Measurements from ENCODE around the gene COL23A1.

Gene COL23A1

DNA sequence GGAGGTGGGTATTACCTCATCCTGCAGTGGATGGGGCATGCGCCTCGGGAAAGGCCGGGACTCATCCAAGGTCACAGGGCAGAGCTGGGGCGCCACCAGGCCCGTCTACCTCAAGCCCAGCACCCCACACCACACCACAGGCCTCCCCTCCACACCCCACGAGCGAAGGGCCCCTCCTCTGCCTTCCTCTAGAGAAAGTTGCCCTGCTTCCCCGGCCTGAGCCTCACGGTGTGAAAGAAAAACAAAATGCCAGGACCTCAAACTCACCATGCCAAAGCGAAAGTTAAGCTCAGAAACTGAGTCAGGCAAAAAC, 161.1 kb downstream of the COL23A1 start:
- Histone ChIP-seq H2AFZ (ENCODE audit: low read length) (no peak overlapping the region; the same call in 1 of the 2 replicates), H3K27me3 (replicated peaks; ENCODE audit: insufficient read depth, low read length) (peaks cover 50% of the 10 kb centered on the region), H3K4me3 (ENCODE audit: low read length) (no peak overlapping the region; the same call in 1 of the 2 replicates), H3K27ac (ENCODE audit: low read length) (no peak overlapping the region), H3K36me3 (replicated peaks; ENCODE audit: insufficient read depth, low read length) (no peaks in the 10 kb centered on the region), H3K9me3 (replicated peaks; ENCODE audit: insufficient read depth, low read length) (no peaks in the 10 kb centered on the region), H3K9me2 (replicated peaks; ENCODE audit: insufficient read depth, low read length) (no peaks in the 10 kb centered on the region), H3K9ac (ENCODE audit: low read length) (no peak overlapping the region), H3F3A (ENCODE audit: insufficient read depth, low read length) (no peaks in the 10 kb centered on the region), H3K4me1 (ENCODE audit: low read length) (no peaks in the 10 kb centered on the region), H4K20me1 (ENCODE audit: insufficient read depth, low read length) (no peaks in the 10 kb centered on the region), H3K79me2 (ENCODE audit: low read length) (no peaks in the 10 kb centered on the region), H3K4me2 (ENCODE audit: low read depth, low read length) (no peak overlapping the region)
- DNase-seq = no peak
- TF ChIP-seq, protein P1, sequence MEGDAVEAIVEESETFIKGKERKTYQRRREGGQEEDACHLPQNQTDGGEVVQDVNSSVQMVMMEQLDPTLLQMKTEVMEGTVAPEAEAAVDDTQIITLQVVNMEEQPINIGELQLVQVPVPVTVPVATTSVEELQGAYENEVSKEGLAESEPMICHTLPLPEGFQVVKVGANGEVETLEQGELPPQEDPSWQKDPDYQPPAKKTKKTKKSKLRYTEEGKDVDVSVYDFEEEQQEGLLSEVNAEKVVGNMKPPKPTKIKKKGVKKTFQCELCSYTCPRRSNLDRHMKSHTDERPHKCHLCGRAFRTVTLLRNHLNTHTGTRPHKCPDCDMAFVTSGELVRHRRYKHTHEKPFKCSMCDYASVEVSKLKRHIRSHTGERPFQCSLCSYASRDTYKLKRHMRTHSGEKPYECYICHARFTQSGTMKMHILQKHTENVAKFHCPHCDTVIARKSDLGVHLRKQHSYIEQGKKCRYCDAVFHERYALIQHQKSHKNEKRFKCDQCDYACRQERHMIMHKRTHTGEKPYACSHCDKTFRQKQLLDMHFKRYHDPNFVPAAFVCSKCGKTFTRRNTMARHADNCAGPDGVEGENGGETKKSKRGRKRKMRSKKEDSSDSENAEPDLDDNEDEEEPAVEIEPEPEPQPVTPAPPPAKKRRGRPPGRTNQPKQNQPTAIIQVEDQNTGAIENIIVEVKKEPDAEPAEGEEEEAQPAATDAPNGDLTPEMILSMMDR (IDR thresholded peaks at IDR 0.05; ENCODE audit: low read length) = no peak
- TF ChIP-seq EZH2phosphoT487 (IDR thresholded peaks at IDR 0.05; ENCODE audit: low read length) = no peak
- no peak for TF ChIP-seq EZH2 (optimal IDR thresholded peaks at IDR 0.05; ENCODE audit: low read depth, low read length)

DNA sequence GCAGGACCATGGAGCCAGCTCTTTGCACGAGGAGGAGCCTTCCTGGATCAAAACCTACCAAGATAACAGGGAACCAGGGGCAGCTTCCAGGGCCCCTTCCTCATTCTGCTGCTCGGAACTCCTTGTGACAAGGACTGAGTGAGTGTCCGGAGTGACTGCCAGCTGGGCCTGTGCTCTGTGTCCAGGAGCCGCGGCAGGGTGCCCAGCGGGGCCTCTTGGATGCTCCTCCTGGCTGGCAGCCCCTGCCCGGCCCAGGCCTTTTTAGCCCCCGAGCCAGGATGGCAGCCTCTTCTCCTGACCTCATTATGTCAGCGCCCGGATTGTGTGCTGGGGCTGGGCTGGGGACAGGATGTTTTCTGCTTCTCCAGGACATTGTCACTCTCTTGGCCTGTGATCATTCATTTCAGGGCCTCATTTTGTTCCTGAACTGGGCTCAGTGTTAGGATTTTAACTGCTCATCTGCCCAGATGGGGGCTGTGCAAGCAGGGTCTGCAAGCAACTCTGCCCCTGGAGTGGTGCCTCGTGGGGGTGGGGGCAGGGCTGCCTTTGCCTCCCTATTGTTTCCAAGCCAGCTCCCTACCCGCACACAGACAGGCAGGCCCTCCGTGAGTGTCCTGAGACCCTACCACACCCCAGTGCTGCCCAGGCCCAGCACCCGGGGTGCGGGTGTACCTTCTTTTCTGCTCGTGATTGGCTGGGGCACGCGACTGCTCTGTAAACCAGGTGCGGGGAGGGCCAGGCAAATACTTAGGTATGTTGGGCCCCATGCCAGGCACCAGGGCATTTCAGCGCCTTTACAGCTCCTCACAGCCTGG, 161.6 kb downstream of the COL23A1 start:
- peaks cover 49% of the 10 kb centered on the region for H3K27me3 ChIP-seq (replicated peaks; ENCODE audit: insufficient read depth, low read length)
- no peaks in the 10 kb centered on the region for H3K36me3 ChIP-seq (replicated peaks; ENCODE audit: insufficient read depth, low read length)
- TF ChIP-seq, protein P1 (IDR thresholded peaks at IDR 0.05; ENCODE audit: low read length) = no peak
- TF ChIP-seq EZH2 (optimal IDR thresholded peaks at IDR 0.05; ENCODE audit: low read depth, low read length) (no peak), EZH2phosphoT487 (IDR thresholded peaks at IDR 0.05; ENCODE audit: low read length) (no peak)
- no peaks in the 10 kb centered on the region for H3K4me1 ChIP-seq (ENCODE audit: low read length)
- H3K79me2 ChIP-seq (ENCODE audit: low read length) = no peaks in the 10 kb centered on the region
- no peak overlapping the region for H3K9ac ChIP-seq (ENCODE audit: low read length)
- H2AFZ ChIP-seq (ENCODE audit: low read length) = no peak overlapping the region
- no peak overlapping the region for H3K27ac ChIP-seq (ENCODE audit: low read length)
- no peaks in the 10 kb centered on the region for H3K9me3 ChIP-seq (replicated peaks; ENCODE audit: insufficient read depth, low read length)
- no peaks in the 10 kb centered on the region for H3K9me2 ChIP-seq (replicated peaks; ENCODE audit: insufficient read depth, low read length)
- H3K4me3 ChIP-seq (ENCODE audit: low read length) = no peak overlapping the region
- H3F3A ChIP-seq (ENCODE audit: insufficient read depth, low read length) = no peaks in the 10 kb centered on the region
- no peaks in the 10 kb centered on the region for H4K20me1 ChIP-seq (ENCODE audit: insufficient read depth, low read length)
- DNase-seq = no peak
- no peak overlapping the region for H3K4me2 ChIP-seq (ENCODE audit: low read depth, low read length)

DNA sequence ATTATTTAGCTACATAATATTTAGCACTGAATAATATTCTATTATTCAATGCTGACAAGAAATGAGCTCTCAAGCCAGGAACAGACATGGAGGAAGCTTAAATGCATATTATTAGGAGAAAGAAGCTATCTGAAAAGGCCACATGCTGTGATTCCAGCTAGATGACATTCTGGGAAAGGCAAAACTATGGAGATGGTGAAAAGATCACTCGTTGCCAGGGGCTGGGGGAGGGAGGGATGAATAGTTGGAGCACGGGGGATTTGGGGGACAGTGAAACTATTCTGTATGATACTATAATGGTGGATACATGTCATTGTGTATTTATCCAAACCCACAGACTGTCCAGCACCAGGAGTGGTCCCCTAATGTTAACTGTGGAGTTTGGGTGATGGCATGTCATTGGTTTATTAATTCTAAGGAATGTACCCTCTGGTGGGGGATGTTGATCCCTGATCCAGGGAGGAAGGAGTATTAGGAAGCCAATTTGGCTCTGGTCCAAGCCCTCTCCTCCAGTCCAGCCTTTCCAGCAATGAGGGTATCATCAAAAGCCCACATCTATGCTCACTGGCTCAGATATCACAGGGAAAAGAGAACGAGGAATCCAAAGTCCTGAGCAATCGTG, 162.5 kb downstream of the COL23A1 start:
- H2AFZ ChIP-seq (ENCODE audit: low read length) = no peak overlapping the region
- H3K27ac ChIP-seq (ENCODE audit: low read length) = no peak overlapping the region
- H3K4me2 ChIP-seq (ENCODE audit: low read depth, low read length) = no peak overlapping the region
- H3K36me3 ChIP-seq (replicated peaks; ENCODE audit: insufficient read depth, low read length) = no peaks in the 10 kb centered on the region
- H3K9me2 ChIP-seq (replicated peaks; ENCODE audit: insufficient read depth, low read length) = no peaks in the 10 kb centered on the region
- no peak for TF ChIP-seq EZH2phosphoT487 (IDR thresholded peaks at IDR 0.05; ENCODE audit: low read length)
- no peak for TF ChIP-seq EZH2 (optimal IDR thresholded peaks at IDR 0.05; ENCODE audit: low read depth, low read length)
- TF ChIP-seq, protein P1 (IDR thresholded peaks at IDR 0.05; ENCODE audit: low read length) = no peak
- H3K79me2 ChIP-seq (ENCODE audit: low read length) = no peaks in the 10 kb centered on the region
- no peaks in the 10 kb centered on the region for H3F3A ChIP-seq (ENCODE audit: insufficient read depth, low read length)
- DNase-seq = no peak
- H3K27me3 ChIP-seq (replicated peaks; ENCODE audit: insufficient read depth, low read length) = peaks cover 51% of the 10 kb centered on the region
- no peak overlapping the region for H3K4me3 ChIP-seq (ENCODE audit: low read length)
- no peak overlapping the region for H3K9ac ChIP-seq (ENCODE audit: low read length)
- H3K4me1 ChIP-seq (ENCODE audit: low read length) = no peaks in the 10 kb centered on the region
- no peaks in the 10 kb centered on the region for H3K9me3 ChIP-seq (replicated peaks; ENCODE audit: insufficient read depth, low read length)
- H4K20me1 ChIP-seq (ENCODE audit: insufficient read depth, low read length) = no peaks in the 10 kb centered on the region

Data from MM.1S (cell line).